Glutamatergic neuron (in vitro differentiated cells): Measurements from ENCODE around the gene MT1HL1. TPM values are rescaled to one million over a fixed set of nuclear protein-coding genes. Genes with fewer than 3 reads are reported as not detected.

ENCODE experiments used
- DNase-seq: peaks from one replicate; pipeline ENCODE4 v3.0.0; 2022
- H3K27ac Mint-ChIP-seq: one replicate; pipeline ENCODE4 v1.8.0; 2020; ENCODE audit warnings: mild to moderate bottlenecking, mixed read lengths, inconsistent platforms; ENCODE audit not compliant: unreplicated experiment
- H3K27me3 Mint-ChIP-seq: one replicate; pipeline ENCODE4 v1.8.0; 2020; ENCODE audit warnings: mild to moderate bottlenecking, moderate library complexity, mixed read lengths, inconsistent platforms; ENCODE audit not compliant: unreplicated experiment
- H3K36me3 Mint-ChIP-seq: one replicate; pipeline ENCODE4 v1.8.0; 2020; ENCODE audit warnings: mild to moderate bottlenecking, mixed read lengths, inconsistent platforms; ENCODE audit not compliant: unreplicated experiment
- H3K4me1 Mint-ChIP-seq: one replicate; pipeline ENCODE4 v1.8.0; 2020; ENCODE audit warnings: mild to moderate bottlenecking, low read depth, mixed read lengths, inconsistent platforms; ENCODE audit not compliant: unreplicated experiment
- H3K4me3 Mint-ChIP-seq: one replicate; pipeline ENCODE4 v1.8.0; 2020; ENCODE audit warnings: mild to moderate bottlenecking, mixed read lengths, inconsistent platforms; ENCODE audit not compliant: unreplicated experiment
- H3K9me3 Mint-ChIP-seq: one replicate; pipeline ENCODE4 v1.8.0; 2020; ENCODE audit warnings: mild to moderate bottlenecking, moderate library complexity, mixed read lengths, inconsistent platforms; ENCODE audit not compliant: unreplicated experiment
- CTCF ChIP-seq: fragments of 200-600 bp; sonication (generic); IDR thresholded peaks from one replicate; pipeline ENCODE4 v1.5.0; 2021; ENCODE audit not compliant: partially characterized antibody, unreplicated experiment
- long read RNA-seq: library from polyadenylated mRNA; unstranded; transcript quantifications from one replicate; pipeline ENCODE4 v2.0.0, GENCODE V29; 2020; ENCODE audit not compliant: unreplicated experiment
- total RNA-seq: library from RNA; stranded (reverse); fragmentation: NEBNext Ultra II Directional; extraction: Animal tissue kit (Norgen Biotek cat#: 25700); gene quantifications from one replicate; pipeline ENCODE4 v1.2.1, GENCODE V29; 2021; ENCODE audit not compliant: unreplicated experiment

The MT1HL1 gene
- total RNA-seq, result not detected
- long read RNA-seq, result 0 reads

GRCh38 chr1:237004116-237004515 is at the start of gene MT1HL1:
Gene MT1HL1 (minus strand): TSS chr1:237004441. CDS start chr1:237004372, 69 bp downstream.
- Mint-ChIP-seq H3K36me3 (peaks cover 5% of the 10 kb centered on the region), H3K4me3 (no peak within 1 kb of the TSS), H3K9me3 (peaks cover 2% of the 10 kb centered on the region), H3K27ac (no peak within 1 kb of the TSS), H3K4me1 (peaks cover 23% of the 10 kb centered on the region), H3K27me3 (no peaks in the 10 kb centered on the region)
- no peak for DNase-seq
- no peak for TF ChIP-seq CTCF

DNA sequence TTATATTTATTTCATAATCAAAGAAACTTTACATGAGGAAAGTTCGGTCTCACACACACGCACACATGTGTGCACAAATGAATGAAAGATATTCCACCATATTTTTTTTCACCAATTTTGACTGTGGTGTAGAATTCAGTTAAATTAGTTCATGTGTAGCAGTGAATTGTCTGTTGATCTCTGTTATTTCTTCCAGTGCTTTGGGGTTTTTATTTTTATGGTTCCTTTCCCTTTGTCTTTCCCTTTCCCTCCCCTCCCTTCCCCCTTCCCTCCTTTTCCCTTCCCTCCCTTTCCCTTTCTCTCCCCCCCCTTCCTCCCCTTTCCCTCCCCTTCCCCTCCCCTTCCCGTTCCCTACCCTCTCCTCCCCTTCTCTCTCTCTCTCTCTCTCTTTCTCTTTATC is 46.7 kb upstream of the MT1HL1 start:
- no peaks in the 10 kb centered on the region for H3K36me3 Mint-ChIP-seq
- peaks cover 27% of the 10 kb centered on the region for H3K4me1 Mint-ChIP-seq
- H3K27ac Mint-ChIP-seq, result no peak overlapping the region
- peaks cover 6% of the 10 kb centered on the region for H3K27me3 Mint-ChIP-seq
- no peak overlapping the region for H3K4me3 Mint-ChIP-seq
- no peak for TF ChIP-seq CTCF
- H3K9me3 Mint-ChIP-seq, result peaks cover 2% of the 10 kb centered on the region
- DNase-seq, result no peak

GRCh38 chr1:237050185-237050584 is 45.9 kb upstream of the MT1HL1 start:
- Mint-ChIP-seq H3K4me3 (no peak overlapping the region), H3K9me3 (no peaks in the 10 kb centered on the region), H3K27me3 (peaks cover 3% of the 10 kb centered on the region), H3K27ac (no peak overlapping the region), H3K4me1 (peaks cover 26% of the 10 kb centered on the region), H3K36me3 (no peaks in the 10 kb centered on the region)
- DNase-seq, result no peak
- no peak for TF ChIP-seq CTCF

DNA sequence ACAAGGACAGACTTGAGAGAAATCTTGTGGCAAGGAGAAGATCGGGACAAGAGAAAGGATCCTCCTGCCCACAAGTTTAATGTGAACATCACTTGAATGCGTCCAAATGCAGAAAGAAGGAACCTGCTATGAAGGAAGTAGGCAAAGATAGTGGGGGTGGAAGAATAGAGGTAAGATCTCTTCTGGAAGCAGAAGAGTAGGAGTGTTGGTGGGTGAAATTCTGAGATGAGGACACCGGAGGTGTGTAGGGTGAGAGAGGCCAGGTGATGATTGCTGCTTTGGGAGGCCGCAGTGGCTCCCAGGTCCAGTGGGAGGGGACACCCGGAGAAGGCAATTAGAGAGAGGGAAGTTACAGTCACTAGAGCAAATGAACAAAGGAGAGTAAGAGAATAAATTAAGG is 44.6 kb upstream of the MT1HL1 start:
- DNase-seq, result no peak
- H3K36me3 Mint-ChIP-seq, result no peaks in the 10 kb centered on the region
- H3K27ac Mint-ChIP-seq, result no peak overlapping the region
- peaks cover 2% of the 10 kb centered on the region for H3K27me3 Mint-ChIP-seq
- TF ChIP-seq CTCF, result no peak
- H3K4me1 Mint-ChIP-seq, result peaks cover 23% of the 10 kb centered on the region
- no peaks in the 10 kb centered on the region for H3K9me3 Mint-ChIP-seq
- H3K4me3 Mint-ChIP-seq, result no peak overlapping the region

- H3K4me1 Mint-ChIP-seq, result peaks cover 16% of the 10 kb centered on the region
- H3K36me3 Mint-ChIP-seq, result peaks cover 5% of the 10 kb centered on the region
- peaks cover 13% of the 10 kb centered on the region for H3K27me3 Mint-ChIP-seq
- peaks cover 10% of the 10 kb centered on the region for H3K9me3 Mint-ChIP-seq
- H3K4me3 Mint-ChIP-seq, result peak overlapping the region; percentile 91
- H3K27ac Mint-ChIP-seq, result no peak overlapping the region
- no peak for DNase-seq
- no peak for TF ChIP-seq CTCF
Observed at GRCh38 chr1:237045278-237046016, 41.2 kb upstream of the MT1HL1 start.
